IMR-90 (cell line): ENCODE measurements around the gene SLC25A21. TPM values are rescaled to one million over a fixed set of nuclear protein-coding genes. Genes with fewer than 3 reads are reported as not detected.
"Not testable (repeated sequence)": the region's sequence is repeated elsewhere in the genome, so short reads cannot be mapped to it uniquely, and the experiment has no call there.

Experiments
- ATAC-seq: fragments of 200-7000 bp; cut with Tn5 transposase; 2 replicates; pipeline ENCODE4 v1.9.1; 2020; ENCODE audit warnings: low read depth, mild to moderate bottlenecking, moderate library complexity
- BruUV-seq: library from RNA; stranded (reverse); fragments of 400-500 nt; replicated peaks from 2 replicates; lab custom pipeline; 2021; lab: Mats Ljungman, UMichigan
- CTCF ChIA-PET: fragments of 300-600 bp; formaldehyde crosslinking; extraction: SDS; loops from one replicate; lab custom pipeline; 2021; ENCODE audit warnings: antibody characterized with exemption; lab: Yijun Ruan, JAX
- POLR2A ChIA-PET: fragments of 300-600 bp; sonication (Branson Sonifier 250); formaldehyde crosslinking; loops from one replicate; lab custom pipeline; 2022; ENCODE audit warnings: antibody characterized with exemption; ENCODE audit not compliant: unreplicated experiment; lab: Charles Lee
- DNase-seq: peaks from one replicate; pipeline ENCODE4 v3.0.0; 2013
- H2AFZ ChIP-seq: replicated peaks from 2 replicates; pipeline ENCODE3; 2013; ENCODE audit warnings: low read length, mild to moderate bottlenecking; ENCODE audit not compliant: poor library complexity
- H2AK5ac ChIP-seq: 2 replicates; pipeline ENCODE4 v1.6.1; 2013; ENCODE audit warnings: low read depth, low read length, inconsistent platforms
- H2AK9ac ChIP-seq: replicated peaks from 2 replicates; pipeline ENCODE3; 2013; ENCODE audit warnings: mild to moderate bottlenecking, low read depth, low read length, moderate library complexity; ENCODE audit not compliant: poor library complexity
- H2BK120ac ChIP-seq: 2 replicates; pipeline ENCODE4 v1.6.1; 2013; ENCODE audit warnings: low read depth, low read length, inconsistent platforms
- H2BK15ac ChIP-seq: 3 replicates; pipeline ENCODE4 v1.6.1; 2013; ENCODE audit warnings: low read depth, low read length, inconsistent platforms
- H2BK20ac ChIP-seq: 2 replicates; pipeline ENCODE4 v1.6.1; 2013; ENCODE audit warnings: low read depth, mild to moderate bottlenecking, inconsistent platforms, low read length, moderate library complexity
- H2BK5ac ChIP-seq: 2 replicates; pipeline ENCODE4 v1.6.1; 2013; ENCODE audit warnings: mild to moderate bottlenecking, low read depth, low read length, inconsistent platforms; ENCODE audit not compliant: poor library complexity, severe bottlenecking
- H3K14ac ChIP-seq: replicated peaks from 2 replicates; pipeline ENCODE4 v1.6.1; 2013; ENCODE audit warnings: low read depth, low read length, inconsistent platforms
- H3K18ac ChIP-seq: 2 replicates; pipeline ENCODE4 v1.6.1; 2013; ENCODE audit warnings: low read depth, low read length, control low read depth
- H3K23ac ChIP-seq: 2 replicates; pipeline ENCODE4 v1.6.1; 2013; ENCODE audit warnings: low read depth, low read length, inconsistent platforms
- H3K27ac ChIP-seq: 2 replicates; pipeline ENCODE4 v1.5.1; 2013; ENCODE audit warnings: mild to moderate bottlenecking, control low read depth, low read length; ENCODE audit not compliant: insufficient read depth
- H3K27me3 ChIP-seq: 2 replicates; pipeline ENCODE4 v1.6.1; 2013; ENCODE audit warnings: low read length; ENCODE audit not compliant: control insufficient read depth, insufficient read depth
- H3K36me3 ChIP-seq: 2 replicates; pipeline ENCODE4 v1.6.1; 2013; ENCODE audit warnings: low read length, mixed read lengths; ENCODE audit not compliant: control insufficient read depth, insufficient read depth
- H3K4ac ChIP-seq: 2 replicates; pipeline ENCODE4 v1.6.1; 2013; ENCODE audit warnings: low read depth, low read length, inconsistent platforms
- H3K4me1 ChIP-seq: 2 replicates; pipeline ENCODE4 v1.6.1; 2013; ENCODE audit warnings: low read length, mixed read lengths; ENCODE audit not compliant: control insufficient read depth, insufficient read depth
- H3K4me2 ChIP-seq: 2 replicates; pipeline ENCODE4 v1.6.1; 2013; ENCODE audit warnings: low read depth, mild to moderate bottlenecking, control low read depth, low read length, moderate library complexity
- H3K4me3 ChIP-seq: 2 replicates; pipeline ENCODE4 v1.5.1; 2013; ENCODE audit warnings: low read depth, mild to moderate bottlenecking, control low read depth, low read length, moderate library complexity; ENCODE audit not compliant: insufficient read depth
- H3K56ac ChIP-seq: 2 replicates; pipeline ENCODE4 v1.6.1; 2013; ENCODE audit warnings: low read length, inconsistent platforms; ENCODE audit not compliant: insufficient read depth; ENCODE audit errors: extremely low read depth
- H3K79me1 ChIP-seq, 2 experiments: 2 replicates each; pipeline ENCODE4 v1.6.1; 2013; ENCODE audit warnings: low read length in 2 of 2, inconsistent platforms in 1 of 2, low read depth in 1 of 2
- H3K9ac ChIP-seq: 2 replicates; pipeline ENCODE4 v1.6.1; 2013; ENCODE audit warnings: low read depth, low read length, control low read depth
- H3K9me1 ChIP-seq: 2 replicates; pipeline ENCODE4 v1.6.1; 2013; ENCODE audit warnings: low read length, inconsistent platforms; ENCODE audit not compliant: insufficient read depth
- H3K9me3 ChIP-seq: 2 replicates; pipeline ENCODE4 v1.6.1; 2013; ENCODE audit warnings: low read length; ENCODE audit not compliant: control insufficient read depth, insufficient read depth
- H4K20me1 ChIP-seq: 2 replicates; pipeline ENCODE4 v1.6.1; 2013; ENCODE audit warnings: low read length, inconsistent platforms; ENCODE audit not compliant: insufficient read depth
- H4K5ac ChIP-seq: 2 replicates; pipeline ENCODE4 v1.6.1; 2013; ENCODE audit warnings: mild to moderate bottlenecking, low read depth, low read length, control low read depth
- H4K8ac ChIP-seq, 2 experiments: 2 replicates each; pipeline ENCODE4 v1.6.1; 2013; ENCODE audit warnings: low read depth in 2 of 2, low read length in 2 of 2, control low read depth in 1 of 2, inconsistent platforms in 1 of 2
- H4K91ac ChIP-seq: 2 replicates; pipeline ENCODE4 v1.6.1; 2013; ENCODE audit warnings: low read depth, low read length, inconsistent platforms; ENCODE audit not compliant: insufficient read depth
- WGBS, 2 experiments: methylation state at CpG; one replicate each; pipeline versions ENCODE4 v1.1.5 to v1.1.7; 2013; ENCODE audit warnings: missing lambda C conversion rate in 2 of 2; ENCODE audit not compliant: insufficient read length in 1 of 2; ENCODE audit errors: extremely low coverage in 2 of 2; 5-methylcytosine and 5-hydroxymethylcytosine counted together
- dilution Hi-C: fragments of 300-500 bp; cut with HindIII; formaldehyde crosslinking; loops from one replicate; pipeline ENCODE4 v1.14.3; 2018; ENCODE audit warnings: low sequenced_read_pairs; ENCODE audit not compliant: unreplicated experiment
- in situ Hi-C: fragments of 300-500 bp; cut with MboI; formaldehyde crosslinking; loops from 3 replicates; pipeline ENCODE4 v1.14.3; 2019; ENCODE audit warnings: low sequenced_read_pairs, inconsistent platforms, mixed read lengths
- intact Hi-C: fragments of 100-400 bp; cut with micrococcal nuclease; formaldehyde crosslinking; loops from 2 replicates; pipeline ENCODE4 v1.10.0; 2022
- polyA plus RNA-seq, 3 experiments: library from polyadenylated mRNA; depleted of rRNA; stranded (reverse); fragments of >200 nt; gene quantifications; 2 replicates each; pipeline ENCODE4 v1.2.3, GENCODE V29; 2012; ENCODE audit warnings: low replicate concordance in 1 of 3
- total RNA-seq: library from RNA; depleted of rRNA; stranded (reverse); fragments of >200 nt; gene quantifications from 2 replicates; pipeline ENCODE4 v1.2.3, GENCODE V29; 2012

SLC25A21 gene
- total and polyA plus RNA-seq, 2 of the 4 experiments (the other 2 are of a cell fraction) = 0.62 to 0.90 TPM

DNA sequence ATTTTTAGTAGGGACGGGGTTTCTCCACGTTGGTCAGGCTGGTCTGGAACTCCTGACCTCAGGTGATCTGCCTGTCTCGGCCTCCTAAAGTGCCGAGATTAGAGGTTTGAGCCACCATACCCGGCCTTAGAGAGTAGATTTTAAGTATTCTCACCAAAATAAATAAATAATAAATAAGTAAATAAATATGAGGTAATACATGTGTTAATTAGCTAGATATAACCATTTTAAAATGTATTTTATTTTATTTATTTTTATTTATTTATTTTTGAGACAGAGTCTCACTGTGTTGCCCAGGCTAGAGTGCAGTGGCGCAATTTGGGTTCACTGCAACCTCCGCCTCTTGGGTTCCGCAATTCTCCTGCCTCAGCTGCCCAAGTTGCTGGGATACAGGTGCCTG is 12.1 kb upstream of the SLC25A21 start:
- no CpG with 5 or more reads among the region's 8 CpGs for WGBS, 2 experiments
- H3K4me2 ChIP-seq, H3K14ac ChIP-seq, intact Hi-C loops, H3K9me3 ChIP-seq, H3K23ac ChIP-seq, H4K8ac ChIP-seq, POLR2A ChIA-PET, H3K79me1 ChIP-seq, H3K56ac ChIP-seq, H3K27me3 ChIP-seq, H3K4me1 ChIP-seq, in situ Hi-C loops, BruUV-seq, H2BK20ac ChIP-seq, H3K4me3 ChIP-seq, DNase-seq, H2BK15ac ChIP-seq, H4K5ac ChIP-seq, H2BK5ac ChIP-seq, dilution Hi-C loops, H3K36me3 ChIP-seq, H3K18ac ChIP-seq, H4K20me1 ChIP-seq, H2AK5ac ChIP-seq, H3K27ac ChIP-seq, H2AFZ ChIP-seq, H2AK9ac ChIP-seq, H3K9ac ChIP-seq, ATAC-seq, H4K91ac ChIP-seq, H2BK120ac ChIP-seq, H3K9me1 ChIP-seq, CTCF ChIA-PET, H3K4ac ChIP-seq: not testable (repeated sequence)
